GM12801 (cell line): ENCODE measurements around the gene SLC25A22.

Source experiments
- CTCF ChIP-seq: IDR thresholded peaks from one replicate; pipeline ENCODE4 v1.5.1; 2011; ENCODE audit warnings: control low read depth; ENCODE audit not compliant: insufficient read length; ENCODE audit errors: extremely low read depth

Gene SLC25A22

GRCh38 chr11:766106-766935, 31.8 kb downstream of the SLC25A22 start:
- TF ChIP-seq CTCF, result no peak

- TF ChIP-seq CTCF, result no peak
Observed at GRCh38 chr11:765802-766091, 32.3 kb downstream of the SLC25A22 start.

GRCh38 chr11:765025-765801, 32.9 kb downstream of the SLC25A22 start:
- TF ChIP-seq CTCF, result no peak

- no peak for TF ChIP-seq CTCF
Observed at GRCh38 chr11:764322-765024, 33.6 kb downstream of the SLC25A22 start.

GRCh38 chr11:763549-764321, 34.3 kb downstream of the SLC25A22 start:
- no peak for TF ChIP-seq CTCF

GRCh38 chr11:763073-763463, 35.0 kb downstream of the SLC25A22 start:
- TF ChIP-seq CTCF, result no peak
